ENCODE measurements around the gene POLR1A.

- no peak for TF ChIP-seq CTCF (IDR thresholded peaks at IDR 0.05)
- TF ChIP-seq ZFX (IDR thresholded peaks at IDR 0.05; ENCODE audit: borderline replicate concordance): no peak
Measured at GRCh38 chr2:85994897-85995647, 110.6 kb downstream of the POLR1A start.

Measured in 22Rv1 (cell line).